HG03571 (cell line): ENCODE data around the gene C6orf118.

Source experiments
- ATAC-seq: cut with Tn5 transposase; IDR thresholded peaks from one replicate; pipeline ENCODE4 v1.9.1; 2021; ENCODE audit not compliant: unreplicated experiment

The C6orf118 gene

GRCh38 chr6:165308926-165309731 is at the start of gene C6orf118:
Gene C6orf118, minus strand, starts transcription at chr6:165309605. Its CDS starts 19 bp downstream, at chr6:165309586.
- no peak for ATAC-seq

- ATAC-seq, result no peak
Observed at GRCh38 chr6:165345700-165346099, 36.3 kb upstream of the C6orf118 start.

- no peak for ATAC-seq
Observed at GRCh38 chr6:165340532-165340931, 31.1 kb upstream of the C6orf118 start.

- no peak for ATAC-seq
Observed at GRCh38 chr6:165325609-165326008, 16.2 kb upstream of the C6orf118 start.

GRCh38 chr6:165321555-165322145 is 12.2 kb upstream of the C6orf118 start:
- no peak for ATAC-seq

- ATAC-seq, result no peak
Observed at GRCh38 chr6:165321150-165321549, 11.7 kb upstream of the C6orf118 start.

- no peak for ATAC-seq
Observed at GRCh38 chr6:165317723-165318122, 8.3 kb upstream of the C6orf118 start.

GRCh38 chr6:165306955-165307354 is 2.5 kb downstream of the C6orf118 start:
- no peak for ATAC-seq

- ATAC-seq, result no peak
Observed at GRCh38 chr6:165301372-165302246, 7.8 kb downstream of the C6orf118 start.

- ATAC-seq, result no peak
Observed at GRCh38 chr6:165300422-165300936, 8.9 kb downstream of the C6orf118 start.

- ATAC-seq, result no peak
Observed at GRCh38 chr6:165298875-165299274, 10.5 kb downstream of the C6orf118 start.

GRCh38 chr6:165298402-165298801 is 11.0 kb downstream of the C6orf118 start:
- no peak for ATAC-seq

- ATAC-seq, result no peak
Observed at GRCh38 chr6:165292657-165293056, 16.7 kb downstream of the C6orf118 start.

GRCh38 chr6:165274611-165275010 is 34.8 kb downstream of the C6orf118 start:
- ATAC-seq, result no peak

GRCh38 chr6:165272585-165272984 is 36.8 kb downstream of the C6orf118 start:
- ATAC-seq, result no peak

GRCh38 chr6:165268987-165269386 is 40.4 kb downstream of the C6orf118 start:
- ATAC-seq, result no peak

GRCh38 chr6:165266621-165267020 is 42.8 kb downstream of the C6orf118 start:
- no peak for ATAC-seq

- no peak for ATAC-seq
Observed at GRCh38 chr6:165266191-165266590, 43.2 kb downstream of the C6orf118 start.

GRCh38 chr6:165260462-165260861 is 48.9 kb downstream of the C6orf118 start:
- ATAC-seq, result no peak

GRCh38 chr6:165249808-165250207 is 59.6 kb downstream of the C6orf118 start:
- ATAC-seq, result no peak

- no peak for ATAC-seq
Observed at GRCh38 chr6:165245701-165246100, 63.7 kb downstream of the C6orf118 start.
